C4-2B (cell line): Measurements from ENCODE around the gene NUCKS1.

Experiments used
- H3K27ac ChIP-seq: fragments of 450-650 bp; 2 replicates; pipeline ENCODE4 v1.5.1; 2017
- CTCF ChIP-seq: fragments of 450-650 bp; conservative IDR thresholded peaks from 2 replicates; pipeline ENCODE4 v1.5.1; 2017; ENCODE audit warnings: mild to moderate bottlenecking
- ZFX ChIP-seq: fragments of 450-650 bp; IDR thresholded peaks from 2 replicates; pipeline ENCODE4 v1.6.1; 2017

The NUCKS1 gene

GRCh38 chr1:205666372-205667166, 83.4 kb downstream of the NUCKS1 start:
- peak overlapping the region; percentile 67 for H3K27ac ChIP-seq

GRCh38 chr1:205665201-205666045, 84.6 kb downstream of the NUCKS1 start:
- H3K27ac ChIP-seq: peak overlapping the region; percentile 67

More at GRCh38 chr1:205666372-205667166, 83.4 kb downstream of the NUCKS1 start:
- TF ChIP-seq ZFX (no peak), CTCF (no peak)

DNA sequence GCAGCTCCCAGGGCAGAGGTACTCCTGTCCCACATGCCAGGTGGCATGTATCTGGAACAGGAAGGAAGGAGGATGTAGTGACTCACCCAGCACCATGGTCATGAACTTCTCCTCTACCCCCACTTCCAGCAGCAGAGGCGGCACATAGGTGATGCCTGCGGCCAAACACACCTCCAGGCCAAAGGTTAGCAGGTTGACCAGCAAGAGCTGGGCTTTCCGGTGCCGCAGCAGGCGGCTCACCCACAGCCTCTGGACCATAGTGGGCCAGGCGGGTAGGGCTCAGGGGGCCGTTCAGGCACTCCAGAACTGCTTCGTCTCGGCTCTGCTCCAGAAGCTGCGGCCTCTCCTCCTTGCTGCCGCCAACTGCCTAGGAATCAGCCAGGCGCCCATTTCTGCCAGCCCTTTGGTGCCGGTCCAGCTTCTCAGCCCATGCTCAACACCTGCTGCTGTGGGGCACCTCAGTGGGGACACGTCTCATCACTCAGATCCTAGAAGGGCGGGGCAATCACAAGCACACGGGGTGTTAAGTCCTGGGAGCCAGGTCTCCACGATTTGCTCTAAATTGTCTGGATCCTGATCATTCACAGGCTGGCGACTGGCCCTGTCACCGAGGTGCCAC, 85.5 kb downstream of the NUCKS1 start:
- peak overlapping the region; percentile 67 for H3K27ac ChIP-seq
- TF ChIP-seq ZFX: no peak

More at GRCh38 chr1:205665201-205666045, 84.6 kb downstream of the NUCKS1 start:
- no peak for TF ChIP-seq ZFX
- TF ChIP-seq CTCF: no peak

DNA sequence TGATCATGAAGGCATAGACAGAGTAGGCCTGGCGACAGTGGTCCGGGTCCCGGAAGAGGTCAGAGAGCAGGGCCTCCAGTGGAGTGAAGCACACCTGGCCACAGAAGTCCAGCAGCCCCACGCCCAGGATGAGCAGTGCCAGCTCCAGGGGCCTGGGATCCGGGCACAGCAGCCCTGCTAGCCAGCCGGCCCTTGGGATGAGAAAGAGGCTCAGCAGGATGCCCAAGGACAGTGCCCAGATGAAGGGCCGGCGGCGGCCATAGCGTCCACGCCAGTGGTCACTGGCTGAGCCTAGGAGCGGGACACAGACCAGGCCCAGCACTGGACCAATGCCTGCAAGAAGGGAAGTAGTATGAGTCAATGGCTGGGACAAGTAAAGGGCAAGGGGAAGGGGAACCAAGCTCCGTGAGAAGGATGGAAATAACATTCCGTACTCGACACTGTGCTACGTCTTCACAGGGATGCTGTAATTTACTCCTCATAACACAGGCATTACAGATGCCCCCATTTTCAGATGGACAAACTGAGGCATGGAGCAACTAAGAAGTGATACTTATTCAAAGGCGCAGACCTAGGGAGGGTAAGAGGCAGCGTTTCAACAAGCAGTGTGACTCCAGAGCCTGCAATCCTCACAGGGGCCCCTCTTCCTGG, 86.6 kb downstream of the NUCKS1 start:
- no peak for TF ChIP-seq ZFX
- TF ChIP-seq CTCF: no peak
- H3K27ac ChIP-seq: peak overlapping the region; percentile 67
